HG03175 (cell line): ENCODE results near the gene TIMM8A.
A peak's percentile ranks its signal among the peaks of the same experiment; 100 is the strongest.

Experiments
- ATAC-seq: cut with Tn5 transposase; IDR thresholded peaks from one replicate; pipeline ENCODE4 v1.9.1; 2021; ENCODE audit warnings: mild to moderate bottlenecking, moderate library complexity; ENCODE audit not compliant: unreplicated experiment

TIMM8A gene, protein sequence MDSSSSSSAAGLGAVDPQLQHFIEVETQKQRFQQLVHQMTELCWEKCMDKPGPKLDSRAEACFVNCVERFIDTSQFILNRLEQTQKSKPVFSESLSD

DNA sequence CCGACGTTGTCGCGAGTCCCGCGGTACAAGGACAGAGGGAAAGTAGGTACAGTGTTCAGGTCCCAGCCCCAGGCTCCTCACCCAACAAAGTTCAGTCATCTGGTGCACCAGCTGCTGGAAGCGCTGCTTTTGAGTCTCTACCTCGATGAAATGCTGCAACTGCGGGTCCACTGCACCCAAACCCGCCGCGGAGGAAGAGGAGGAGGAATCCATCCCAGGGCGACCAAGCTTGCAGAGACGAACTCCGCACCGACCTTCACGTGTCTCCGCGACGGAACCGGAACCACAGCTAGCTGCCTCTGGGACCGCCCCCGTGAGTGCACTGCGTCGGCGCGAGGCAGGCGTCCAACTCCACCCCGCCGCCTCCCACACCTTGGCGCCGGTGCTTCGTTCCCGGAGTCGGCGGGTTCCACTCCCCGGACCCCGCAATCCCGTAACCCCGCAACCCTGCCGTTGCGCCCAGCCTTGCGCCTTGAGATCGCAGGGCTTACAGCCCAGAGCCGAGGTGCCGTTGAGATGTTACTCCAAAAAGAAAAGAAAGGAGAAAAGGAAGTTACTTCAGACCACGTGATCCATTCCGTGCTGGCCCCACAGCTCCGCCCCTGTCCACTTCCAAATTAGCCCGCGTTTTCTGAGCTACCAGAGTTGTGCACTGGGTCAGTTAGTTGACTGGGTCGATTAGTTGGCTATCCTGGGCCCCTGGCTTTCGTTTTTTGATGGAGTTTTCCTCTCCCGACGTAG, at the start of gene TIMM8A:
TSS of gene TIMM8A (minus strand) at position 291 of the 741 bp plus-strand sequence. CDS start at position 213, 78 bp downstream.
- peak; percentile 99 for ATAC-seq

DNA sequence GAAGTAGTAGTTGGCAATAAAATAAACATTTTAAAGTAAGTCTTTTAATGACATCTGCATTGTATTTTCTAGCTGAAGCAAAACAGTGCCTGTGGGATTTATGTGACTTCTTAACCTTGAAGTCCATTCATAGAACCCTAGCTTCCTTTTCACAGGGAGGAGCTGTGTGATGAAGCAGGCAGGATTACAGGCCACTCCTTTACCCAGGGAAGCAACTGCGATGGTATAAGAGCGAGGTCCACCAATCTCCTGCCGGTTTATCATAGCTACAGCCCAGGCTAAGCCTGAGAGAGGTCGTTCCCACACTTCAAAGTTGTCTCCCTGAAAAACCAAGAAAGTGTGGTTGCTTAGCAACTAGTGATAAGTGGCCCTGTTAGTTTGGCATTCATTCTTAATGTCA, 49.2 kb upstream of the TIMM8A start:
- ATAC-seq, result no peak

DNA sequence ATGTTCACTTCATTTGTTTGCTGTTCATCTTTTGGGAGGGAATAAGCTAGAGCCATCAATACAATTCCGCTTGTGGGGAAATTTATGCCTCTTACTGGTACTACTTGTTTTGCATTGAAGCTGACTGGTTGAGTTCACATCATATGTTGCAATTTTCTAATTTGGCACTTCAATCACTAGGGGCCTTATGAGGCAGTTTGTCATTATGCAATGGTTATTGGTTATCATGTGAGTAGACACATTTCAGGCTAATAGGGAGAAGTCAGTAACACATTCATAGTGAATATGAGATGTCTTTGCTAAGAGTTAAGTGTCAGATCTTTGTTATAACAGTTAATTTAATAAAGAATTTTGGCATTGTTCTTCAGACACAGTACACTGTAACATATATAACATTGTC, 47.2 kb upstream of the TIMM8A start:
- ATAC-seq, result no peak

DNA sequence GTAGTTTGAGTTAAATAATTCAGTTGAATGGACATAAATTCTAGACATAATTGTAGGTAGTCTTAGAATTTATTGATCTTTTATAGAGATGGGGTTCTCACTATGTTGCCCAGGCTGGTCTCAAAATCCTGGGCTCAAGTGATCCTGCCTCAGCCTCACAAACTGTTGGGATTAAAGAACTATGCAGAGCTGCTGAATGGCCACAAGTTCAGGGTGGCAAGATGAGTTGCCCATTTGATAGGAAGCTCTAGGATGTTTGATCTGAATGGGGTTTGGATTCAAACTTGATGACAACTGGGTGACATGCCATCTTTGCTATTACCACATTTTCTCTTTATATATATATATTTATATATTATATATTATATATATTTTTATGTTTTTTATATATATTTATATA, 45.8 kb upstream of the TIMM8A start:
- no peak for ATAC-seq

DNA sequence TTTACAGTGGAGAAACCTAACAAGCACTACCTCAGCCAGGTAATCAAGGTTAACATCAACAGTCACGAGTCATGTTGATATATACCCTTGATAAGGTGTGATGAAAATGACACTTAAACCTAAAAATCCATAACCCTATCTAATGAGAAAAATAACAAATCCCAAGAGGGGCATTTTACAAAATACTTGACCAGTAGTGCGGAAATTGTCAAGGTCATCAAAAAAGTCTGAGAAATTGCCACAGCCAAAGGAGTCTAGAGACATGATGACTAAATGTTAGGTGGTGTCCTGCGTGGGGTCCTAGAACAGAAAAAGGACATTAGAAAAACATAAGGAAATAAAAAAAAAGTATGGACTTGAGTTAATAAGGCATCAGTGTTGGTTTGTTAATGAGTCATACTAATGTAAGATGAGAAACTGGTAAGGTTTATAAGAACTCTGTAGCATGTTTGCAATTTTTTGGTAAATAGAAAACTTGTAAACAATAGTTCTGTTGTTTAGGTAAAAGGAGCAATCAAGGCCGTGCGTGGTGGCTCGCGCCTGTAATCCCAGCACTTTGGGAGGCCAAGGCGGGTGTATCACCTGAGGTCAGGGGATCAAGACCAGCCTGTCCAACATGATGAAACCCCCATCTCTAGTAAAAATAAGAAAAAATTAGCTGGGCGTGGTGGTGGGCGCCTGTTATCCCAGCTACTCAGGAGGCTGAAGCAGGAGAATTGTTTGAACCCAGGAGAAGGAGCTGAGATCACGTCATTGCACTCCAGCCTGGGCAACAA, 45.2 kb upstream of the TIMM8A start:
- no peak for ATAC-seq

DNA sequence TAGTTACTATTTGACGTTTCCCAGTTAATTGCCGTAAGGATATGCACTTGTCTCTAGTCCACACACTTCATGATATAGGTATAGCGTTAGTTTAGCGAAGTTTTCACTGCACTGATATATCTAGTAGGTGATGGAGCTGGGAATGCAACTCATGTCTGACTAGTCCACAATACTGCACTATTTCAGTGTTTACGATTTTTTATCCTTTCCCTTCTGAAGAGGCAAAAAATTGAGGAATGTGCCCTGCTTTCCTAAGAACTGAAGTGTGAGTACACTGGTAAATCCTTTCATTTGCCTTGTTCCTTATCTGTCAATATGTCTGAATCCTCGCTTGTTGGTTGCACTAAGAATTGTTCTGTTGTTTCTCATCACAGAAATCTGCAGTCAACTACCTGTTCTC, 43.3 kb upstream of the TIMM8A start:
- ATAC-seq, result no peak

DNA sequence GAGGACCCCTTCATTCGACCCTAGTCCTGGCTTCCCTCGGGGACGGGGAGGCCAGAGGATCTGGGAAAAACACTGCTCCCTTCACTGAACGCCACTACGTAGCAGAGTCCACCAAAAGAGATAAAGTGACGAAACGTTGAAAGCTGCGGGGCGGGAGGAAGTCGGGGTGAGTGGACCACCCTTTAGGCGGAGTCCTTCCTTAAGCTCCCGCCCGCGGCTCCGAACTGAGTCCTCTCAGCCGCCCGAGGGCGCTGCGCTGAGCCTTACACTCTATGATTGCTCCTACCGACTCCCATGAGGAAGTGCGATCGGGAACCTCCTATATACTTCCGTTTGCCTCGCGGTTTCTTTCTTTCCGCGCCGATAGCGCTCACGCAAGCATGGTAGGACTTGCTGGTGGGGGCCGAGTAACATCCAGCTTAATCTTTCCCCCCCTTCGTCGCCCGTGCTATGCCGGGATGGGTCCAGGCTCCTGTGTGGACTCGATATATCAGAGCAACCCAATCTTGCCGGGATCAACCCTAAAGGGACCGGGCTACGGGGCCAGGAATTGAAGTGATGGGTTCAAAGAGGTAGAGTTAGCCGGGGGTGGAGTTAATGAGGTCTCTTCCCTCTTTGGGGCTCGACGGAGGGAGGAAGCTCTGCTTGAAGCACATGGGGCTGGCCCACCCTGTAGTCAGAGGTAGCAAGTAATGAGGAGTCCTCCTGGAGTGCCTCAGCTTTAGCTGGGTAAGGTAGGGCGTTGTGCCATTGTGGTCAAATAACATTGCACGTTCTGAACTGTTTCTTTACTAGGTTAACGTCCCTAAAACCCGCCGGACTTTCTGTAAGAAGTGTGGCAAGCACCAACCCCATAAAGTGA, 42.4 kb upstream of the TIMM8A start, which contains the start of gene RPL36A:
TSS of gene RPL36A (plus strand) at position 348 of the 862 bp plus-strand sequence. CDS start at position 381, 33 bp downstream.
- ATAC-seq, result peak; percentile 82

DNA sequence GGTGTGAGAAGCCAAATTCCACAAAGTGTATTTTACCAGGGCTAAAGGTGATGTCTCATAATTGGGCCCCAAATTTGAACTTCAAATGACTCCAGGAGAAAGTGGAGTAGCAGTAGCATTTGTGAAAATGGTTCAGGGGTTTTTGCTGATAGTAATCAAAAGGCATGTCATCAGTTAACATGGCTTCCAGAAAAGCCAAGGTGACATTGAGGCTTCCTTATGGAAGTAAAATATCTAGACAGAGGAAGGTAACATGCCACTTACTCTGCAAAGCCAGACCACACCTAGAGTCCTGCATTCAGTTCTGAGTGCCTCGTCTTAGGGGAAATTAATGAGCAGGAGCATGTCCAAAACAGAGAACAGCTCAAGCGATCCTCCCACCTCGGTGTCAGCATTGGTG, 40.1 kb upstream of the TIMM8A start:
- no peak for ATAC-seq

DNA sequence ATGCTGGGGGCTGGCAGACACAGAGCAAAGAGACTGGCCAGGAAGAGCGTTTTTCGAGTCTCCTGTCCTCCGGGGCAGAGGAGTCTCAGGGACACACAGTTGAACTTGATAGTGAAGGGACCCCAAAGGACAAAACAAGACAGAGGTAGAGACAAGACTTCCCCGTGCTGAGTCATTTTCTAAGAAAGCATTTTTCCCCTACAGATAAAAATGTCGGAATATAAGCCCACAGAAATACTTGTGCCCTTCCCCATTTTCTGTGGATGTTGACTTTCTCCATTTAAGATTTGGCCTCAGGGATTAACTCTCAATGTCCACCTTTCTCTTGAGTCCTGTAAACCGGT, 38.0 kb upstream of the TIMM8A start:
- no peak for ATAC-seq

DNA sequence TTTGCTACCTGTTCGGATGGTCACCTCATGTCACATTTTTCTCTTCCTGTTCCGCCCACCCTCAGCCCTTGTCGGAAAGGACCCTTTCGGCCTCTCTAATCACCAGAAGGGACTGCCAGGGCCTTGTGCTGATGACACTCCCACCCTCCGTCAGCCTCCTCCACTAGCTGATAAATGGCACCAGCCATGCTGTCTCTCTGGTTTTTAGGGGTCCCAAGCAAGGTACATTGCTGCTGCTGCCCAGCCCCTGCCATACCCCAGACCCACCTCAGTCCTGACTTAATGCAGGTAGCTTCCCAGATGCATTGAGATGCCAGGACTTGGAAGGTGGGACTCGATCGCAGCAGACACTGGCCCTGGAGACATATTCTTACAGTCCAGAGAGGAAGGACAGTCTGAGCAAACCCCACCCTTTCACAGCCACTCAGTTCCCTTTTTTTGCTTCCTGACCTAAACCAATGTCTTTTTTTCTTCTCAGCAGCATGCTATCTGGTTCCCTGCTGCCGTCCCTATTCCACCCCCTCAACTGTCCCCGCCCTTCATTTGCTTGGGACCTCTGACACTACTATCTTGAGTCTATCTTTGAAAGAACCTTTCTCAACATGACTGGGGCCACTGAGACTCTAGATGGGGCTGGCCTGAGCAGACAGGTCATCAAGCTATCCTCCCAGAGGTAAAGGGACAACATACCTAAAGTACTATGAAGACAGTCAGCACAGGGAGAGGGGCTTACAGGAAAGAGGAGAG, 37.4 kb upstream of the TIMM8A start, which contains the start of gene BTK:
TSS of gene BTK (minus strand) at position 397 of the 747 bp plus-strand sequence. CDS start 10,907 bp downstream, outside the sequence.
- peak; percentile 68 for ATAC-seq

DNA sequence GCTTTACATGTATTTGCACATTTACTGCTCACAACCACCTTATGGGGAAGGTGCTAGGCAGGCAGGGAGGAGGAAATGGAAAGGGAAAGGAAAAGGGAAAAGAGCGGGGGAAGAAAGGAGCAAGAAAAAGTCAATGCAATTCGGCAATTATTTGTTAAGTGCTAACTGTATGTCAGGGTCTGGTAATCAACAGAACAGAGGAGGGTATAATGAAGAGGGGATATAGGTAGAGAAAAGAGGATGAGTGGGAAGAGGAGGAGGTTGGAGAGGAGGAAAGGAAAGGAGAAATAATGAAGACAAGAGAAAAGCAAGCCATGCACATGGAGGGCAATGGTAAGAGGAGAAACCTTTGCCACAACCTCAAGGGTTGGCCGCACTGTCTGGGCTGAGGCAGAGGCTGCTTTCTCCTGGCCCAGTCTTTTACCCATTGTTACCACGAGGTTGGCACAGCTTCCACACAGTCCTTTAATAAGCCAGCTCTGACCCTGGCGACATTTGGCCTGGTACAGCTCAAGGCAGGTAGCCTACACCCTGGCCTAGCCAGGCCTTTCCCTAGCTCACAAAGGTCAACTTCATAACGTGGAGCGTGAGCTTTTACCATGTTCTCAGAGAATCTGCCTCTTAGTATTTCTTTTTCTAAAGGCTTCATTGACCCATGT, 36.6 kb upstream of the TIMM8A start:
- ATAC-seq, result no peak

DNA sequence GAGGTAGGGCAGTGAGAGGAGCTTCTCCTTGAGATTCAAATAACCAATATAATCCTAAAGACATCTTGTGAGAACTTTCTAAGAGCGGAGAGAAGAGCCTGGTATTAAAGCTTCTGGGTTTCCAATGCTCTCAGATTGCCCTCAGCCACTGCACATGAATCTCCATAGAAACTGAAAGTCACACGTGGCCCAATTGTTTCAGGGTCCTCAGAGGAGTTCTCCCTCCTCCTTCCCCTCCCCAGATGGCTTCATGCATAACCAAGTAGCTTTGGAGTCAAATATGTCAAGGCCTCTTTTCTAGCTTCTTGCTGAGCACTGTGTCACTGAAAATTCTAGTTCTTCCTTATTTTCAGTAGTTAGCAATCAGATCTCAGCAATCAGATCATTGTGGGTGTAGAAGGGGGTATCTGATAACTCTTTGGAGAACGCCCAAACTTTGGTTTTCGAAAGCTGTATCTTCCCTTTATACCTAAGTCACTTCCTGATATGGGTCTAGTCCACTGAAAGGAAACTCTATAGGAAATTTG, 35.2 kb upstream of the TIMM8A start:
- ATAC-seq, result peak; percentile 71

DNA sequence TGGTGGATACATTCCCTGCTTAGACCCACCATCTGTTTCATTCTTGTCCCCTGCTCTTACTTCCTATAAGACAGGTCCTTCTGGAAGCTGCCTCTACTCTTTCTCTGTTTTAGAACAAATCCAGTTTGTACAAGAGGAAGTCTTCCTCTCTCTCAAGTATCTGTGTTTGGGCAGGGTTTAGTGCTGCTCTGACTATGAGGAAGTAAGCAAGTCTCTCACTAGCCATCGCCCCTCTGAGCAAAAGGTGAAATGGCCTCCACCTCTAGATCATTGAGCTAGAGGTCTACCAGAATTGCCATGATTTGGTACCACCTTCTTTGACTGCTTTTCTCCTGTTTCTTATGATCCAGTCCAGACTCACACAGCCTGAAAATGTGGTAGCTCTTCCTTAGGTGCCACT, 29.0 kb upstream of the TIMM8A start:
- ATAC-seq, result no peak

DNA sequence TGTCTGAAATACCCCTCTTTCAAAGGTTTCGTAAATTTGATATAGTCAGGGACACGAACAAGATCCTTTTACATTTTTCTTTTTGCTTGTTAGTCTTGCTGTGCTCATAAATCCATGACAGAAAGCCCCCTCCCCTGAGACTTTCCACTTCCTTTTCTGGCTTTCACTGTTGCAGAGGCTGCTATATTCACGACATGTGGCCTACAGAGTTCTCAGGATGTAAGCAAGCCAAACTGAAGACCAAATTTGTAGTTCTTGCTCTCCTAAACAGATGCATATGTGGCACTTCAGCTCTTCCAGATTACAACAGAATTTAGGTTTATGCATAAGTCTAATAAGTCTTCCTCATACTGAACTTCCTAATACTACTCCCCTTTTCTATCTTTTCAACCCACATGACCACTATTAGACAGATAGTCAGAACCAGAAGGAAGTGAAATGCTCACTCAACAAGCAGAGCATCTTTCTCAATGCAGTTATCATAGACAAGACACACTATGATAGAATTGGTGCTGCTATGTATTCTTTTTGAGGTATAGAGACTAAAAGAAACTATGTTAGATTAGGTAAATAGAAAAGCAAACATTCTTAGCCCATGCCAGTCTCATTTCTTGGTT, 22.5 kb upstream of the TIMM8A start:
- peak; percentile 64 for ATAC-seq

DNA sequence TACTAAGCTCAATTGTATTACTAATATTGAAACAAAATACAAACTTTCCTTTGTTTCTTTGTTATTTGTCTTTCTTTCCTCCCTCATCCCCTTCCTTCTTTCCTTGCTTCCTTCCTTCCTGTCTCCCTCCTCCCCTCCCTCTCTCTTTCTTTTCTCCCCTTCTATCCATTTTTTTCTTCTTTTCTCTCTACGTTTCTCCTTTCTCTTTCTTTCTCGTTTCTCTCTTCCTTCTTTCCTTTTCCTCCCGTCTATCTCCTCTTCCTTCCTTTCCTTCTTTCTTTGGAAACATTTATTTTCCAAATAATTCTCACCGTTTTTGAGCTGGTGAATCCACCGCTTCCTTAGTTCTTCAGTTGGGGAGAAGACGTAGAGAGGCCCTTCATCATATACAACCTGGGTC, 21.1 kb upstream of the TIMM8A start:
- ATAC-seq, result no peak

DNA sequence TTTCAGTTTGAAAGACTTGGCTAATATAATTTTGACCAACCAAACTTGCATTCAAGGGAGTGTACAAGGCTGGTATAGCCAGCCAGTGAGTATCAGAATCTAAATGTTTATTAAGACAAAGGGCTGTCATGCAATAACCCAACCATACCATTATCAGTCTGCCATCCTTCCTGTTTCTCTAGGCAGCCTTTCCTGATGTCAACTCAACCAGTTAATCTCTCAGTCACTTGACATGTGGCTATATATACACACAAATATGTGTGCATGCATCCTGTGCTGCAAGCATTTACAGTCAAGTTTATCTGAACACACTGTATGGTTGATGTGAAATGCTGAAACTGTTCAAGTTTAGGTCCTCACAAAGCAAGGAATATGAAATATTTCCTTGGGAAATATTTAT, 20.3 kb upstream of the TIMM8A start:
- ATAC-seq, result no peak

DNA sequence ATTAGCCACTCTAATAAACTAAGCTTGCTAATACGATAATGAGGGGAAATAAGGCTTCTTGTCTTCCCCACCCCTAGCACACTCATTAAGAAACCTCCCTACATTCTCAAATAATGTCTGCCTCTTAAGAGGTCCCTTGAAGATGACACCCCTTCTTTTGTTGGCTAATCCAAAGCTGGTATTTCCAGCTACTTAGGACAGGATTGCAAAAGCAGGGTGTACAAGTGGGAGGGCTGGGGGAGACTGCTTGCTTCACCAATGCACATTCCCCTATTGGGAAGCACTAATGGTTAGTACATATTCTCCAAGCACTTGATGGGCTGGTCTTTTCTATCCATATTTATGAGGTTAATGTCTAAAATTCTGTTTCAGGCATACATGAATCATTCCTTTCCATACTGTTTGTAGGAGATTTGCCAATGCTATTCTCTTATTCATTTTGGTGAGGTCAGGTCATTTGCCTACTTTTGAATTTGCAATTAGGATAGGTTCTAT, 16.8 kb upstream of the TIMM8A start:
- no peak for ATAC-seq

DNA sequence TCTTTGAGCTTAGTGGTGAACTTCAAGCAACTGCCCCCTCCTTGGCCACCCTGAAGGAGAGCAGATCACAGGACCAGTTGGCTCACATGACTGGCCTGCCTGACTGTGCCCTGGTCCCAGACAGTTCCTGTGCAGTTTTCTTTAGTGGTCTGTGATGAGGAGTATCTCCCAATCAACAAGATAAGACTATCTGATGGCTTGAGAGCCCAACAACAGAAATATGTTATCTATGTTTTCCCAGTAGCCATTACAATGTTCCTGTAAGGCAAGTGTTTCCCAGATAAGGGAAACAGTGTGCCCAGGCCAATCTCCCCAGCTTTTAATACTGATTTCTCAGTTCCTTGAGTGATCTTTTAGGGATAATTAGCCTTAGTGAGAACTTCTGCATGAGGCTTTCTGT, 14.2 kb upstream of the TIMM8A start:
- ATAC-seq, result no peak

DNA sequence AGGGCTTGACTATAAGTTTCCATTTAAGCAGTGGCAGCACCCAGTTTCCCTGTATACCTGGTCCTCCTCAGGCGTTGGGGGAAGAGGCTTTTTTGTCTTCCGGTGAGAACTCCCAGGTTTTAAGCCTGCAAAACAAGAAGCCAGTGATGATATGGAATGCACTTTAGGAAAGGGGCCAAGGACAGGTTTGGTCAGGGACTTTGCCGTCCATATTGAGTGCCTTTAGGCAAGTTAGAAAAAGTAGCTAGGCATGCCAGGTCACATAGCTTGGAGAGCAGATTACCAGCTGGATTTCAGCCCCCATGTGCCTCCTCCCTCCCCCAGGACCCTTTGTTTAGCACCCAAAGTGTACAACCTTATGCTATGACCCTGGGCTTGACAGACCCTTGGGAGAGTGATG, 13.6 kb upstream of the TIMM8A start:
- ATAC-seq, result no peak
